NCI-H146 (cell line): ENCODE results near the gene SPA17.

Experiments used
- DNase-seq: peaks from one replicate; lab custom pipeline; 2025; lab: John Stamatoyannopoulos, UW

The SPA17 gene

GRCh38 chr11:124673333-124674167, at the start of gene SPA17, which contains the start of gene SIAE:
Gene SPA17 (plus strand): TSS chr11:124673904. CDS start chr11:124675265, 1,361 bp downstream.
Gene SIAE (minus strand): TSS chr11:124673739. CDS start chr11:124673708, 31 bp downstream.
- peak; percentile 92 for DNase-seq

GRCh38 chr11:124625504-124626168, 48.1 kb upstream of the SPA17 start:
- no peak for DNase-seq

- DNase-seq = no peak
These were observed 46.2 kb upstream of the SPA17 start for GRCh38 chr11:124627546-124627945.

GRCh38 chr11:124629961-124630360, 43.7 kb upstream of the SPA17 start:
- DNase-seq = no peak

- no peak for DNase-seq
These were observed 40.3 kb upstream of the SPA17 start for GRCh38 chr11:124633355-124633754.

GRCh38 chr11:124635932-124636331, 37.8 kb upstream of the SPA17 start:
- no peak for DNase-seq

GRCh38 chr11:124638500-124638899, 35.2 kb upstream of the SPA17 start:
- DNase-seq = no peak

GRCh38 chr11:124639186-124639585, 34.5 kb upstream of the SPA17 start:
- no peak for DNase-seq

- DNase-seq = peak; percentile 3
These were observed 33.0 kb upstream of the SPA17 start for GRCh38 chr11:124640666-124641065.

GRCh38 chr11:124642628-124643027, 31.1 kb upstream of the SPA17 start:
- DNase-seq = no peak

GRCh38 chr11:124643042-124643604, 30.6 kb upstream of the SPA17 start:
- no peak for DNase-seq

- no peak for DNase-seq
These were observed 29.9 kb upstream of the SPA17 start for GRCh38 chr11:124643605-124644425.

- DNase-seq = peak; percentile 55
These were observed 29.1 kb upstream of the SPA17 start for GRCh38 chr11:124644426-124645280.

GRCh38 chr11:124646148-124646547, 27.6 kb upstream of the SPA17 start:
- DNase-seq = no peak

GRCh38 chr11:124648610-124649009, 25.1 kb upstream of the SPA17 start:
- DNase-seq = no peak

- peak; percentile 38 for DNase-seq
These were observed 16.7 kb upstream of the SPA17 start for GRCh38 chr11:124656774-124657630.

GRCh38 chr11:124657904-124658303, 15.8 kb upstream of the SPA17 start:
- peak; percentile 1 for DNase-seq

GRCh38 chr11:124658501-124658900, 15.2 kb upstream of the SPA17 start:
- no peak for DNase-seq

- DNase-seq = no peak
These were observed 14.7 kb upstream of the SPA17 start for GRCh38 chr11:124658986-124659385.

GRCh38 chr11:124661553-124661952, 12.2 kb upstream of the SPA17 start:
- no peak for DNase-seq
